SU-DHL-6 (cell line): ENCODE results near the gene CERK.

ENCODE experiments used
- H2AFZ ChIP-seq: fragments of 200-600 bp; sonication (generic); 2 replicates; pipeline ENCODE4 v1.6.1; 2014; ENCODE audit warnings: low read depth, mild to moderate bottlenecking, moderate library complexity, mixed read lengths, antibody characterized with exemption, low read length; ENCODE audit not compliant: severe bottlenecking
- H3F3A ChIP-seq: fragments of 200-600 bp; shearing (Covaris generic); 2 replicates; pipeline ENCODE4 v1.6.0; 2016; ENCODE audit warnings: antibody characterized with exemption, mild to moderate bottlenecking; ENCODE audit not compliant: insufficient read depth
- H3K27ac ChIP-seq: fragments of 200-600 bp; sonication (generic); 2 replicates; pipeline ENCODE4 v1.5.1; 2016; ENCODE audit warnings: low read depth, mild to moderate bottlenecking, low read length, moderate library complexity, mixed read lengths
- H3K27me3 ChIP-seq: fragments of 200-600 bp; sonication (generic), shearing (Covaris generic); 2 replicates; pipeline ENCODE4 v1.6.0; 2014; ENCODE audit warnings: mild to moderate bottlenecking, low read length
- H3K36me3 ChIP-seq: fragments of 200-600 bp; sonication (generic); 2 replicates; pipeline ENCODE4 v1.6.1; 2014; ENCODE audit warnings: mild to moderate bottlenecking, low read length, mixed read lengths
- H3K4me2 ChIP-seq: fragments of 300-600, 200-600 bp; shearing (Covaris generic), sonication (generic); 2 replicates; pipeline ENCODE4 v1.6.0; 2014; ENCODE audit warnings: low read length, low read depth, mild to moderate bottlenecking; ENCODE audit not compliant: poor library complexity, severe bottlenecking
- H3K4me3 ChIP-seq: fragments of 200-600 bp; sonication (generic); 2 replicates; pipeline ENCODE4 v1.5.1; 2014; ENCODE audit warnings: antibody characterized with exemption, low read length, mild to moderate bottlenecking, mixed read lengths; ENCODE audit not compliant: insufficient read depth, poor library complexity, severe bottlenecking
- H3K79me2 ChIP-seq: fragments of 200-600 bp; sonication (generic); 2 replicates; pipeline ENCODE4 v1.6.1; 2014; ENCODE audit warnings: mild to moderate bottlenecking, low read length, moderate library complexity; ENCODE audit not compliant: insufficient read depth
- H3K9ac ChIP-seq: fragments of 200-600 bp; sonication (generic); 2 replicates; pipeline ENCODE4 v1.7.0; 2014; ENCODE audit warnings: mild to moderate bottlenecking, low read length
- H3K9me2 ChIP-seq: fragments of 200-600 bp; sonication (generic); replicated peaks from 2 replicates; pipeline ENCODE4 v1.6.1; 2014; ENCODE audit warnings: low read length; ENCODE audit not compliant: insufficient read depth
- H3K9me3 ChIP-seq: fragments of 200-600 bp; sonication (generic); 2 replicates; pipeline ENCODE4 v1.6.1; 2014; ENCODE audit warnings: low read length, mixed read lengths; ENCODE audit not compliant: insufficient read depth
- H4K20me1 ChIP-seq: fragments of 200-600 bp; sonication (generic); 2 replicates; pipeline ENCODE4 v1.6.1; 2014; ENCODE audit warnings: low read depth, mild to moderate bottlenecking, antibody characterized with exemption, low read length, moderate library complexity, mixed read lengths
- EZH2phosphoT487 ChIP-seq: fragments of 200-600 bp; sonication (generic), shearing (Covaris generic); conservative IDR thresholded peaks from 2 replicates; pipeline ENCODE4 v1.6.1; 2018; ENCODE audit warnings: mild to moderate bottlenecking, antibody characterized with exemption, low read length, moderate library complexity, mixed read lengths
- TF ChIP-seq, protein P1 (sequence below): fragments of 200-600 bp; sonication (generic); IDR thresholded peaks from one replicate; pipeline ENCODE4 v1.5.1; 2017; ENCODE audit warnings: antibody characterized with exemption, mild to moderate bottlenecking, low read length, moderate library complexity; ENCODE audit not compliant: insufficient read depth, poor library complexity, severe bottlenecking

CERK gene

DNA sequence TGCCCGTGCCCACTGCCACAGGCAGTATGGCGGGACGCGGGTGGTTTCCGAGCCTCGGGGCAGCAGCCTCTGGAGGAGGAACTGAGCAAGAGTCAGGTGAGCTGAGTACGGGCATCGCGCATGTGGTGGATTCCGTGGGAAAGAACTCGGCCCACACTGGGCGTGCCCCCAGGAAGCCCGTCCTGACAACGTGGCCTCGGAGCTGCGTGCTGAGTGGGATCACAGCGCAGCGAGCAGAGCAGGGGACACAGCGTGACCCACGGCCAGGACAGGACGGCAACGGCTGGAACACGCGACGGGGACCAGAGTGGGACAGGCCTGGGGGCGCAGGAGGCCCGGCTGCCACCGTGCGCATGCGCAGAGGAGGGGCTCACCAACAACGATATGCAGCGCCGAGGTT, 36.8 kb downstream of the CERK start:
- Histone ChIP-seq H4K20me1 (no peaks in the 10 kb centered on the region), H3K27me3 (no peaks in the 10 kb centered on the region), H3K4me2 (no peak overlapping the region), H3K9ac (no peak overlapping the region), H3K27ac (no peak overlapping the region), H3F3A (no peaks in the 10 kb centered on the region), H3K9me3 (no peaks in the 10 kb centered on the region), H3K36me3 (no peaks in the 10 kb centered on the region), H3K79me2 (no peaks in the 10 kb centered on the region), H3K9me2 (no peaks in the 10 kb centered on the region), H3K4me3 (no peak overlapping the region), H2AFZ (no peak overlapping the region)
- TF ChIP-seq, protein P1, sequence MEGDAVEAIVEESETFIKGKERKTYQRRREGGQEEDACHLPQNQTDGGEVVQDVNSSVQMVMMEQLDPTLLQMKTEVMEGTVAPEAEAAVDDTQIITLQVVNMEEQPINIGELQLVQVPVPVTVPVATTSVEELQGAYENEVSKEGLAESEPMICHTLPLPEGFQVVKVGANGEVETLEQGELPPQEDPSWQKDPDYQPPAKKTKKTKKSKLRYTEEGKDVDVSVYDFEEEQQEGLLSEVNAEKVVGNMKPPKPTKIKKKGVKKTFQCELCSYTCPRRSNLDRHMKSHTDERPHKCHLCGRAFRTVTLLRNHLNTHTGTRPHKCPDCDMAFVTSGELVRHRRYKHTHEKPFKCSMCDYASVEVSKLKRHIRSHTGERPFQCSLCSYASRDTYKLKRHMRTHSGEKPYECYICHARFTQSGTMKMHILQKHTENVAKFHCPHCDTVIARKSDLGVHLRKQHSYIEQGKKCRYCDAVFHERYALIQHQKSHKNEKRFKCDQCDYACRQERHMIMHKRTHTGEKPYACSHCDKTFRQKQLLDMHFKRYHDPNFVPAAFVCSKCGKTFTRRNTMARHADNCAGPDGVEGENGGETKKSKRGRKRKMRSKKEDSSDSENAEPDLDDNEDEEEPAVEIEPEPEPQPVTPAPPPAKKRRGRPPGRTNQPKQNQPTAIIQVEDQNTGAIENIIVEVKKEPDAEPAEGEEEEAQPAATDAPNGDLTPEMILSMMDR = no peak
- no peak for TF ChIP-seq EZH2phosphoT487

DNA sequence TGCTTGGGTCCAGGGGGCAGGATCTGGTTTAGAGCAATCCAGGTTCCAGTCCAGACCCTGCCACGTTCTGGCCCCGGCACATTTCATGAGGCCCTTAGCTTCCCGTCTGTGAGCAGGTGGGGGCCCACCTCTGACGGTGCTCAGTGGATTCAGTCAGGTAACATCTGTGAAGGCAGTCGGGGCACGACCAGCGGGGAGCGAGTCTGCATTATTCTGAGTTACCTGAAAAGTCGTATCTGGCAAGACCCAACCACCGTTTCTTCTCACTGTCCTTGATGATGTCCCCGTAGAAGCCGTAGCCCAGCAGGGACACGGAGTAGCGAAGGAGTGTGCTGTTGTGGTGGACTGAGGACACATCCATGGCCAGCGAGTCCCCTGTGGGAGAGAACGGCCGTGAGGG, 39.0 kb downstream of the CERK start:
- Histone ChIP-seq H3F3A (no peaks in the 10 kb centered on the region), H3K36me3 (no peaks in the 10 kb centered on the region), H3K9me3 (no peaks in the 10 kb centered on the region), H4K20me1 (no peaks in the 10 kb centered on the region), H3K79me2 (no peaks in the 10 kb centered on the region), H3K4me3 (no peak overlapping the region), H2AFZ (no peak overlapping the region), H3K9me2 (no peaks in the 10 kb centered on the region), H3K27me3 (no peaks in the 10 kb centered on the region), H3K27ac (no peak overlapping the region), H3K9ac (no peak overlapping the region), H3K4me2 (no peak overlapping the region)
- no peak for TF ChIP-seq EZH2phosphoT487
- TF ChIP-seq, protein P1 = no peak

DNA sequence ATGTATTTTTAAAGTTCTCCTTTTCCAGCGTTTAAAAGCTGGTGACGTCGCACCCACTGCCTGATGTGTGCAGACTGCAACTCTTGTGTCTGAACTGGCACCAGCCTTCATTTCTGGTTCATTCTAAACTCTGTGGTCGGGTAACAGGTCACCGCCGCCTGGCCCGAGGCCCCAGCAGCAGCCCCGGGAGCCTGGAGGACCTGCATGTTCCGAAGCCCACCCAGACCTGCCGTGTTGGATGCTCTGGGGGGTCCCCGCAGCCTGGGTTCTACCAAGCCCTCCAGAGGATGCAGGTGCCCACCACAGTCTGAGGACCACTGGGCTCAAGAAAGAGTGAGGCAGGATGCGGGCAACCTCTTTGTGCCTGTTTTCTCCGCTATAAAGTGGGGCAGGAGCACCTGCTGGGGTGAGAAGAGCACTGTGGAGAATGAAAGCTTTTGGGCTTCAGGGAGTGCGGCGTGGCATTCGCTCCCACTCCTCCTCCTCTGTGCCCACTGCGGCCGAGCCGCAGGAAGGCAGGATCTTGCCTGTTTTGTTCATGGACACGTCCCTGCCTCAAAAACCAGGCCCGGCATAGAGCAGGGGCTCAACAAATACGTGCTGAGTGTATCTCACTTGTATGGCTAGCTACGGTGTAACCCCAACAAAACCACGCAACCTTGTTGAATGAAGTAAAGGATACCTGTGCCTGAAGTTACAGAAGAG, 40.1 kb downstream of the CERK start:
- TF ChIP-seq, protein P1 = no peak
- H3K4me3 ChIP-seq = no peak overlapping the region
- H3K79me2 ChIP-seq = no peaks in the 10 kb centered on the region
- H3K9ac ChIP-seq = no peak overlapping the region
- no peaks in the 10 kb centered on the region for H3K9me2 ChIP-seq
- no peaks in the 10 kb centered on the region for H3K9me3 ChIP-seq
- no peaks in the 10 kb centered on the region for H4K20me1 ChIP-seq
- H3K27ac ChIP-seq = no peak overlapping the region
- no peaks in the 10 kb centered on the region for H3K36me3 ChIP-seq
- H3K27me3 ChIP-seq = no peaks in the 10 kb centered on the region
- no peak overlapping the region for H3K4me2 ChIP-seq
- H3F3A ChIP-seq = no peaks in the 10 kb centered on the region
- no peak overlapping the region for H2AFZ ChIP-seq
